Thymus (tissue), 14 donors: ENCODE data around the gene CCDC158. TPM values are rescaled to one million over a fixed set of nuclear protein-coding genes. Genes with fewer than 3 reads are reported as not detected.
"Not testable (repeated sequence)": the region's sequence is repeated elsewhere in the genome, so short reads cannot be mapped to it uniquely, and the experiment has no call there.

Experiments used
- DNase-seq, 9 donors: peaks; one replicate each; pipeline ENCODE4 v3.0.0-alpha.2; 2013; ENCODE audit warnings: low spot score in 9 of 9, low read depth in 6 of 9, missing footprints in 1 of 9
- H3K27ac ChIP-seq, 2 donors: one replicate each; pipeline ENCODE4 v1.5.1; 2013; ENCODE audit warnings: control low read depth in 1 of 2, low read depth in 1 of 2, low read length in 1 of 2, mild to moderate bottlenecking in 1 of 2, moderate library complexity in 1 of 2
- H3K27me3 ChIP-seq, 2 donors: one replicate each; pipeline ENCODE4 v1.5.1; 2013; ENCODE audit warnings: low read length in 1 of 2; ENCODE audit not compliant: control insufficient read depth in 2 of 2, insufficient read depth in 1 of 2
- H3K36me3 ChIP-seq, 2 donors: one replicate each; pipeline ENCODE4 v1.5.1; 2013; ENCODE audit warnings: low read length in 1 of 2, mild to moderate bottlenecking in 1 of 2, moderate library complexity in 1 of 2; ENCODE audit not compliant: control insufficient read depth in 2 of 2, insufficient read depth in 2 of 2
- H3K4me1 ChIP-seq, 2 donors: one replicate each; pipeline ENCODE4 v1.5.1; 2013; ENCODE audit warnings: low read length in 2 of 2; ENCODE audit not compliant: control insufficient read depth in 2 of 2, insufficient read depth in 2 of 2
- H3K4me3 ChIP-seq, 2 donors: one replicate each; pipeline ENCODE4 v1.5.1; 2013; ENCODE audit warnings: low read length in 2 of 2, control low read depth in 1 of 2, mild to moderate bottlenecking in 1 of 2
- H3K9me3 ChIP-seq, 2 donors: one replicate each; pipeline ENCODE4 v1.5.1; 2013; ENCODE audit warnings: low read length in 1 of 2, mild to moderate bottlenecking in 1 of 2; ENCODE audit not compliant: control insufficient read depth in 2 of 2, insufficient read depth in 1 of 2
- WGBS: extraction: QIAGEN DNeasy Blood & Tissue Kit; methylation state at CpG from one replicate; pipeline ENCODE4 v1.1.7; 2013; 5-methylcytosine and 5-hydroxymethylcytosine counted together
- long read RNA-seq, 10 donors: transcript quantifications; one replicate each; lab custom pipeline, GENCODE V29; 2026
- polyA plus RNA-seq: library from polyadenylated mRNA; stranded (reverse); fragments of 200-250 nt; gene quantifications from one replicate; pipeline ENCODE4 v1.2.3, GENCODE V29; 2013
- total RNA-seq: library from RNA; stranded (reverse); fragments of 120-200 nt; gene quantifications from one replicate; pipeline ENCODE4 v1.2.4, GENCODE V29; 2013
- donor health status: healthy.

The CCDC158 gene
- 0.05 TPM for total RNA-seq
- polyA plus RNA-seq: 0.02 TPM
- long read RNA-seq, donor 1: 0 reads
- long read RNA-seq, donor 2: 0 reads
- long read RNA-seq, donor 3: 0 reads
- long read RNA-seq, donor 4: 0 reads
- long read RNA-seq, donor 5: 0 reads
- long read RNA-seq, donor 6: 0 reads
- long read RNA-seq, donor 7: 0 reads
- long read RNA-seq, donor 8: 0 reads
- long read RNA-seq, donor 9: 0 reads
- long read RNA-seq, donor 10: 0 reads

- Histone ChIP-seq H3K9me3 (no peaks in the 10 kb centered on the region), H3K4me1 (peaks cover 3% of the 10 kb centered on the region in 2 donors), H3K27me3 (peaks cover 2 to 18% of the 10 kb centered on the region in 2 donors), H3K4me3 (peak within 1 kb of the TSS in 1 of 2 donors; percentile 52), H3K36me3 (no peaks in the 10 kb centered on the region), H3K27ac (no peak within 1 kb of the TSS)
- DNase-seq: peak in 5 of 9 donors; percentile 5 to 31 (median 22)
- 12% methylated on average over 79 of the region's 79 CpGs for WGBS
Measured at GRCh38 chr4:76420762-76421581, at the start of gene CCDC158. TSS of gene CCDC158 (minus strand) at chr4:76421141. CDS start at chr4:76403207, 17,934 bp downstream.

GRCh38 chr4:76470532-76470931 is 49.6 kb upstream of the CCDC158 start:
- Histone ChIP-seq H3K4me3 (no peak overlapping the region), H3K36me3 (no peaks in the 10 kb centered on the region), H3K9me3 (no peaks in the 10 kb centered on the region), H3K4me1 (no peaks in the 10 kb centered on the region), H3K27ac (no peak overlapping the region), H3K27me3 (no peaks in the 10 kb centered on the region)
- no peak for DNase-seq
- 92% methylated on average over 1 of the region's 1 CpG for WGBS

GRCh38 chr4:76470064-76470463 is 49.1 kb upstream of the CCDC158 start:
- Histone ChIP-seq H3K36me3 (no peaks in the 10 kb centered on the region), H3K27me3 (no peaks in the 10 kb centered on the region), H3K27ac (no peak overlapping the region), H3K4me3 (no peak overlapping the region), H3K9me3 (no peaks in the 10 kb centered on the region), H3K4me1 (no peaks in the 10 kb centered on the region)
- no peak for DNase-seq

- no peak for DNase-seq
- no peaks in the 10 kb centered on the region for H3K27me3 ChIP-seq
- no peak overlapping the region for H3K27ac ChIP-seq
- H3K4me1 ChIP-seq: no peaks in the 10 kb centered on the region
- H3K36me3 ChIP-seq: no peaks in the 10 kb centered on the region
- H3K4me3 ChIP-seq: no peak overlapping the region
- peaks cover 0 to 8% of the 10 kb centered on the region in 2 donors for H3K9me3 ChIP-seq
- 94% methylated on average over 2 of the region's 2 CpGs for WGBS
Measured at GRCh38 chr4:76463568-76463967, 42.6 kb upstream of the CCDC158 start.

- H3K27ac ChIP-seq: no peak overlapping the region
- no peak for DNase-seq
Measured at GRCh38 chr4:76459291-76459723, 38.4 kb upstream of the CCDC158 start.

GRCh38 chr4:76458825-76459224 is 37.9 kb upstream of the CCDC158 start:
- H3K4me3 ChIP-seq: no peak overlapping the region
- no peak for DNase-seq
- H3K27me3 ChIP-seq: no peaks in the 10 kb centered on the region
- no peaks in the 10 kb centered on the region for H3K4me1 ChIP-seq
- H3K27ac ChIP-seq: no peak overlapping the region
- no peaks in the 10 kb centered on the region for H3K36me3 ChIP-seq
- WGBS: 93% methylated on average over 3 of the region's 3 CpGs
- H3K9me3 ChIP-seq: peaks cover 0 to 5% of the 10 kb centered on the region in 2 donors

More at GRCh38 chr4:76459291-76459723, 38.4 kb upstream of the CCDC158 start:
- 90% methylated on average over 11 of the region's 11 CpGs for WGBS
- no peaks in the 10 kb centered on the region for H3K27me3 ChIP-seq
- no peak overlapping the region for H3K4me3 ChIP-seq
- H3K4me1 ChIP-seq: no peaks in the 10 kb centered on the region
- H3K9me3 ChIP-seq: peaks cover 0 to 8% of the 10 kb centered on the region in 2 donors
- no peaks in the 10 kb centered on the region for H3K36me3 ChIP-seq

GRCh38 chr4:76458297-76458696 is 37.4 kb upstream of the CCDC158 start:
- DNase-seq: no peak
- Histone ChIP-seq H3K27me3 (no peaks in the 10 kb centered on the region), H3K27ac (no peak overlapping the region), H3K9me3 (no peaks in the 10 kb centered on the region), H3K4me1 (no peaks in the 10 kb centered on the region), H3K36me3 (no peaks in the 10 kb centered on the region), H3K4me3 (no peak overlapping the region)
- 96% methylated on average over 2 of the region's 2 CpGs for WGBS

- WGBS: 97% methylated on average over 7 of the region's 7 CpGs
- Histone ChIP-seq H3K27ac (no peak overlapping the region), H3K9me3 (no peaks in the 10 kb centered on the region), H3K4me3 (no peak overlapping the region), H3K36me3 (no peaks in the 10 kb centered on the region), H3K27me3 (no peaks in the 10 kb centered on the region), H3K4me1 (no peaks in the 10 kb centered on the region)
- DNase-seq: no peak
Measured at GRCh38 chr4:76457885-76458284, 36.9 kb upstream of the CCDC158 start.

- not testable (repeated sequence) for H3K27me3 ChIP-seq, H3K36me3 ChIP-seq, H3K4me3 ChIP-seq, H3K27ac ChIP-seq, DNase-seq, H3K4me1 ChIP-seq, H3K9me3 ChIP-seq
- 97% methylated on average over 6 of the region's 6 CpGs for WGBS
Measured at GRCh38 chr4:76454073-76454472, 33.1 kb upstream of the CCDC158 start.
